GM12864 (cell line): Measurements from ENCODE around the gene CSNK1E.

Experiments used
- DNase-seq: peaks from one replicate; pipeline ENCODE4 v3.0.0-alpha.2; 2011; ENCODE audit warnings: low read depth
- H3K4me3 ChIP-seq: 2 replicates; pipeline ENCODE4 v1.5.1; 2011; ENCODE audit warnings: mild to moderate bottlenecking, low read depth, low read length, control low read depth
- TF ChIP-seq, protein P1 (sequence below): IDR thresholded peaks from 2 replicates; pipeline ENCODE4 v1.5.1; 2011; ENCODE audit warnings: low read depth, mild to moderate bottlenecking, moderate library complexity, low read length, control low read depth, inconsistent platforms; ENCODE audit errors: missing control alignments

Gene CSNK1E

DNA sequence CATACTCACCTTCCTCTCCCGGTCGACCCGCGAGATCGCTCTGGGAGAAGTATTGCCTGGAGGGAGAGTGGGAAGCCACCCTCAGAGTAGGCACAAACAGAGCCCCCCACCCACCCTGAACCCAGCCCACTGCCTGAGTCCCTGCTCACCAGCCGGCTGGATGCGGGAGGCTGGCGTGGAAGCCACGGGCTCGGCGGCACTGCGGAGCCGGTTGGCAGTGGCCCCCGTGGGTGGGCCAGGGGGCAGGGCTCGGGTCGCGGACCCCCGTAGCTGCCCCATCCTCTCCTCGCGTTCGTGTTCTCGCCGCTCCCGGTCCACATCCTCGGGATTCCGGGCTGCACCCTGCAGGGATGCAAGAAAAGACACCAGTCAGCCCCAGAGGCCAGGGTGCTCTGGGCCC is 23.0 kb downstream of the CSNK1E start:
- no peak for DNase-seq
- TF ChIP-seq, protein P1, sequence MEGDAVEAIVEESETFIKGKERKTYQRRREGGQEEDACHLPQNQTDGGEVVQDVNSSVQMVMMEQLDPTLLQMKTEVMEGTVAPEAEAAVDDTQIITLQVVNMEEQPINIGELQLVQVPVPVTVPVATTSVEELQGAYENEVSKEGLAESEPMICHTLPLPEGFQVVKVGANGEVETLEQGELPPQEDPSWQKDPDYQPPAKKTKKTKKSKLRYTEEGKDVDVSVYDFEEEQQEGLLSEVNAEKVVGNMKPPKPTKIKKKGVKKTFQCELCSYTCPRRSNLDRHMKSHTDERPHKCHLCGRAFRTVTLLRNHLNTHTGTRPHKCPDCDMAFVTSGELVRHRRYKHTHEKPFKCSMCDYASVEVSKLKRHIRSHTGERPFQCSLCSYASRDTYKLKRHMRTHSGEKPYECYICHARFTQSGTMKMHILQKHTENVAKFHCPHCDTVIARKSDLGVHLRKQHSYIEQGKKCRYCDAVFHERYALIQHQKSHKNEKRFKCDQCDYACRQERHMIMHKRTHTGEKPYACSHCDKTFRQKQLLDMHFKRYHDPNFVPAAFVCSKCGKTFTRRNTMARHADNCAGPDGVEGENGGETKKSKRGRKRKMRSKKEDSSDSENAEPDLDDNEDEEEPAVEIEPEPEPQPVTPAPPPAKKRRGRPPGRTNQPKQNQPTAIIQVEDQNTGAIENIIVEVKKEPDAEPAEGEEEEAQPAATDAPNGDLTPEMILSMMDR = no peak
- H3K4me3 ChIP-seq = no peak overlapping the region

DNA sequence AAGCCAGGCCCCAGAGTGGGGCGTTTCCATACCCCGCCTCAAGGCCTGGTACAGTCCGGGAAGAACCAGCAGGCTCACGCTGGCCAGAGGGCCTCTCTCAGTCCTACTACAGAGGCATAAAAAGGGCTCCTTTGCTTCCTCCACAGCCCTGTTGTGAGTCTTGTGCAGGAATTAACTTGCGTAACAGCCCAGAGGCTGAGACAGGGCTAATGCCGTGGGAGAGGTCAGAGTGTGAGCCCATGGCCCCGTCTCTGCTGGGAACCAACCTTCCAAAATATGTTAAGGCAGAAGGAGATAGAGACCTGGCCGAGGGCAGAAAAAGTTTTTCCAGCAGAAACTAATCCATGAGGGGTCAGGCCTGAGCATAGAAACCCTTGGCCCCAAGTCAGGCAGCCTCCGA is 24.5 kb downstream of the CSNK1E start:
- TF ChIP-seq, protein P1 = no peak
- H3K4me3 ChIP-seq = no peak overlapping the region
- no peak for DNase-seq

DNA sequence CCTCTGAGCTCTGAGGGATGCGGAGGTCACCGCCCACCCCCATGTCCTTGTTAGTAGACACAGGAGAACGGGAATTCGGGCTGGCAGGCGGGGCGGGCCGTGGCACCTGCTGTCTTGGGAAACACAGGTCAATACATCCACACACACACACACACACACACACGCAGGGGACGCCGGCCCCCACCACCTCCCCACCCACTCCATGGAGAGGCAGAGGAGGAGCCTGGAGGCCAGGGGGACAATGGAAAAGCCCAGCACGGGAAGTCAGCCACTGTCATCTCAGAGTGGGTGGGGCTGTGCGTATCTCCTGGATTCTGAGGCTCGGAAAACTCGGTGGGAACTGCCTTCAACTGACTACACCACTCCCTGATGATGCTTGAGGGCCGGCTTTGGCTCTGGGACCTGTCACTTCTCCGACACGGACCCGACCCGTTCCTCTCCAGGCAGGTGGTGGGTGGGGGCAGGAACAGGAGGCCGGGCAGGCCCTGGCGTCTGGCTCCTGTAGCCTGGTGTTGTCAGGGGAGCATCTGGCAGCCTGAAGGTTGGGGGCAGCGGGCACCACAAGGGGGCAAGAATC is 25.9 kb downstream of the CSNK1E start:
- no peak for DNase-seq
- H3K4me3 ChIP-seq = no peak overlapping the region
- TF ChIP-seq, protein P1 = peak; percentile 8

DNA sequence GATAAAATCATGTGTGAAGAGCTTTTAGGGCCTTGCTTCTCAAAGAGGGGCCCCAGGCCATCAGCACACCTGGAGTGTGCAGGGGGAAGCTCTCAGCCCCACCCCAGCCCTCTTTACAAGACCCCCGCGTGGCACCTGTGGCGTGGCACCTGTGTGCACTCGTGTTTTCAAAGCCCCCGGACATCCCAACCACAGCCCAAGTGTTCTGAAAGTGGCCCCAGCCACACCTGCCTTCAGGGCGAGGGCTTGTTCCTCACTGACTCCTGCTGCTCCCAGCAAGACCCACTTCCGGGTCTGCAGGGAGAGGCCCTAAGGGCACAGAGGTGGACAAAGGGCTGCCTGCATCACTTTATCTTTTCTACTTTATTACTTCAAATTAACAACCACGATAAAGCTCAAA is 26.9 kb downstream of the CSNK1E start:
- TF ChIP-seq, protein P1 = no peak
- DNase-seq = no peak
- no peak overlapping the region for H3K4me3 ChIP-seq

GRCh38 chr22:38289583-38290082 is 27.6 kb downstream of the CSNK1E start:
- no peak overlapping the region for H3K4me3 ChIP-seq
- no peak for DNase-seq
- TF ChIP-seq, protein P1 = no peak

GRCh38 chr22:38286915-38287669 is 30.1 kb downstream of the CSNK1E start:
- TF ChIP-seq, protein P1 = no peak
- no peak for DNase-seq
- no peak overlapping the region for H3K4me3 ChIP-seq
